Spleen (tissue), 7 donors: Measurements from ENCODE around the gene ABCB4.

Experiments used
- CTCF ChIP-seq, 11 experiments: fragments of 200-600 bp in 7 of 11; fragments of 450-650 bp in 4 of 11; sonication (generic) in 4 of 11; IDR thresholded peaks in 8 of 11; conservative IDR thresholded peaks in 3 of 11; 1 replicate in 7 of 11; 2 replicates in 4 of 11; pipeline versions ENCODE4 v1.4.0 to v1.8.0; 2016 to 2021; ENCODE audit warnings: antibody characterized with exemption in 11 of 11, inconsistent platforms in 4 of 11, mild to moderate bottlenecking in 1 of 11
- POLR2A ChIP-seq, 3 donors: fragments of 450-650 bp; IDR thresholded peaks; one replicate each; pipeline ENCODE4 v1.5.1; 2017; ENCODE audit warnings: antibody characterized with exemption in 3 of 3, mild to moderate bottlenecking in 1 of 3
- POLR2AphosphoS5 ChIP-seq, 3 donors: sonication (generic); formaldehyde crosslinking; IDR thresholded peaks; one replicate each; pipeline ENCODE4 v1.5.1; 2017; ENCODE audit warnings: antibody characterized with exemption in 3 of 3
- donor health status: DM: no; HTN: no; CAD: no; lungs with moderate emphysema.
- donor health status: DM: no; HTN: no; CAD: no.
- donor health status: DM: no; HTN: no; CAD: no.

GRCh38 chr7:87432536-87432935 lies 42.9 kb downstream of the ABCB4 start:
- TF ChIP-seq CTCF (IDR thresholded peaks at IDR 0.05 in 8 of 11, conservative IDR thresholded peaks at IDR 0.05 in 3 of 11), result no peak
- TF ChIP-seq POLR2AphosphoS5 (IDR thresholded peaks at IDR 0.05), result no peak
- no peak for TF ChIP-seq POLR2A (IDR thresholded peaks at IDR 0.05)
